A549 (cell line): ENCODE measurements around the gene TNFSF15. TPM values are rescaled to one million over a fixed set of nuclear protein-coding genes. Genes with fewer than 3 reads are reported as not detected.
"Not testable (repeated sequence)": the region's sequence is repeated elsewhere in the genome, so short reads cannot be mapped to it uniquely, and the experiment has no call there.

Experiments used
- ATAC-seq, 2 experiments: fragments of 200-7000 bp in 1 of 2; fragments of >200 bp in 1 of 2; cut with Nextera tagmentation in 1 of 2; cut with Tn5 transposase in 1 of 2; 3 replicates each; pipeline versions ENCODE4 v1.8.0 to v1.9.1; 2018 to 2020; ENCODE audit warnings: mild to moderate bottlenecking in 1 of 2, moderate library complexity in 1 of 2
- CTCF ChIA-PET: fragments of 300-600 bp; sonication (Branson Sonifier 250); formaldehyde crosslinking; extraction: SDS; loops from one replicate; lab custom pipeline; 2021; ENCODE audit warnings: antibody characterized with exemption, inconsistent platforms; lab: Yijun Ruan, JAX
- POLR2A ChIA-PET: fragments of 350-600 bp; formaldehyde crosslinking; extraction: SDS; loops from one replicate; lab custom pipeline; 2021; ENCODE audit warnings: antibody characterized with exemption, inconsistent platforms; lab: Yijun Ruan, JAX
- DNase-seq, 2 experiments: peaks; one replicate each; pipeline versions ENCODE4 v3.0.0 to v3.0.0-alpha.2; 2011 to 2016; ENCODE audit warnings: low read depth in 1 of 2, low spot score in 1 of 2
- FAIRE-seq: peaks from 2 replicates; lab custom pipeline; 2011; peaks lifted over from hg19 to GRCh38; lab: Jason Lieb, UNC
- H3K27ac ChIP-seq, 2 experiments: fragments of >200 bp; sonication (Bioruptor Twin); formaldehyde crosslinking; 3 replicates each; pipeline ENCODE4 v1.5.1; 2016 to 2017
- H3K4me1 ChIP-seq: fragments of >200 bp; sonication (Bioruptor Twin); formaldehyde crosslinking; 3 replicates; pipeline ENCODE4 v1.6.1; 2016
- H3K4me2 ChIP-seq: fragments of >200 bp; sonication (Bioruptor Twin); formaldehyde crosslinking; 3 replicates; pipeline ENCODE4 v1.6.1; 2016
- H3K4me3 ChIP-seq: fragments of >200 bp; sonication (Bioruptor Twin); formaldehyde crosslinking; 3 replicates; pipeline ENCODE4 v1.5.1; 2016
- H3K9me3 ChIP-seq: fragments of >200 bp; sonication (Bioruptor Twin); formaldehyde crosslinking; 3 replicates; pipeline ENCODE4 v1.6.1; 2016
- CEBPB ChIP-seq, 2 experiments: fragments of >200 bp in 1 of 2; sonication (Bioruptor Twin) in 1 of 2; formaldehyde crosslinking in 1 of 2; IDR thresholded peaks; 2 replicates each; pipeline ENCODE4 v1.6.1; 2012 to 2016
- EP300 ChIP-seq, 2 experiments: fragments of >200 bp; sonication (Bioruptor Twin); formaldehyde crosslinking; IDR thresholded peaks; 2 replicates in 1 of 2; 3 replicates in 1 of 2; pipeline ENCODE4 v1.6.1; 2016 to 2017
- FOSL2 ChIP-seq, 2 experiments: fragments of 450-650 bp in 1 of 2; fragments of >200 bp in 1 of 2; sonication (Bioruptor Twin) in 1 of 2; formaldehyde crosslinking; IDR thresholded peaks; 2 replicates each; pipeline versions ENCODE4 v1.5.0 to v1.6.1; 2016 to 2020; ENCODE audit warnings: mild to moderate bottlenecking in 1 of 2, moderate library complexity in 1 of 2
- GATA3 ChIP-seq: IDR thresholded peaks from 2 replicates; pipeline ENCODE4 v1.6.1; 2012; ENCODE audit warnings: borderline replicate concordance
- HDAC2 ChIP-seq: fragments of 200-600 bp; sonication (generic); IDR thresholded peaks from 2 replicates; pipeline ENCODE4 v1.6.1; 2016
- HOXB5 ChIP-seq: fragments of 250-450 bp; sonication (Bioruptor Pico); IDR thresholded peaks from 2 replicates; pipeline ENCODE4 v1.5.0; 2020; ENCODE audit warnings: mild to moderate bottlenecking, moderate library complexity
- JUN ChIP-seq, 2 experiments: fragments of >200 bp; sonication (Bioruptor Twin); formaldehyde crosslinking; IDR thresholded peaks; 2 replicates in 1 of 2; 3 replicates in 1 of 2; pipeline ENCODE4 v1.6.1; 2016 to 2017
- JUNB ChIP-seq: fragments of >200 bp; sonication (Bioruptor Twin); formaldehyde crosslinking; IDR thresholded peaks from 2 replicates; pipeline ENCODE4 v1.6.1; 2016
- KDM5A ChIP-seq: fragments of 200-600 bp; sonication (generic); IDR thresholded peaks from 2 replicates; pipeline ENCODE4 v1.6.1; 2016; ENCODE audit warnings: antibody characterized with exemption, mild to moderate bottlenecking
- MYC ChIP-seq: IDR thresholded peaks from 2 replicates; pipeline ENCODE4 v1.6.1; 2012; ENCODE audit warnings: mild to moderate bottlenecking, inconsistent platforms, low read length, improper control_type of control experiment, borderline replicate concordance
- RAD21 ChIP-seq, 2 experiments: fragments of >200 bp in 1 of 2; sonication (Bioruptor Twin) in 1 of 2; formaldehyde crosslinking in 1 of 2; IDR thresholded peaks in 1 of 2; conservative IDR thresholded peaks in 1 of 2; 2 replicates in 1 of 2; 3 replicates in 1 of 2; pipeline ENCODE4 v1.6.1; 2012 to 2018; ENCODE audit warnings: inconsistent platforms in 1 of 2
- RFX5 ChIP-seq: fragments of 450-650 bp; IDR thresholded peaks from 2 replicates; pipeline ENCODE4 v1.7.1; 2014; ENCODE audit warnings: antibody characterized with exemption, mild to moderate bottlenecking, moderate library complexity
- SMC3 ChIP-seq: fragments of >200 bp; sonication (Bioruptor Twin); formaldehyde crosslinking; IDR thresholded peaks from 3 replicates; pipeline ENCODE4 v1.6.1; 2018; ENCODE audit warnings: inconsistent platforms
- ZFP36 ChIP-seq: fragments of 450-650 bp; IDR thresholded peaks from 2 replicates; pipeline ENCODE4 v1.6.1; 2014; ENCODE audit warnings: borderline replicate concordance; ENCODE audit not compliant: partially characterized antibody
- WGBS: methylation state at CpG from one replicate; pipeline ENCODE4 v1.1.6; 2017; ENCODE audit errors: missing lambda C conversion rate; 5-methylcytosine and 5-hydroxymethylcytosine counted together
- polyA plus RNA-seq, 4 experiments: library from polyadenylated mRNA; depleted of rRNA in 3 of 4; stranded (reverse); fragments of >200 nt; fragmentation: RNase III in 1 of 4; extraction: RNeasy Plus Mini Kit Qiagen cat#74134 plus additional on column Dnase treatment in 1 of 4; gene quantifications; 2 replicates in 3 of 4; 3 replicates in 1 of 4; pipeline ENCODE4 v1.2.3, GENCODE V29; 2011 to 2017
- TF ChIP-seq, protein P1 (sequence below): fragments of 150-350 bp; IDR thresholded peaks from 2 replicates; pipeline ENCODE4 v1.6.1; 2014; ENCODE audit warnings: low read depth, mild to moderate bottlenecking, low read length
- TF ChIP-seq, protein P2 (sequence below): fragments of >200 bp; sonication (Bioruptor Twin); formaldehyde crosslinking; IDR thresholded peaks from 3 replicates; pipeline ENCODE4 v1.6.1; 2016
- TF ChIP-seq, protein P3 (sequence below): fragments of >200 bp; sonication (Bioruptor Twin); formaldehyde crosslinking; IDR thresholded peaks from 2 replicates; pipeline ENCODE4 v1.6.1; 2016
- TF ChIP-seq, protein P4 (sequence below): fragments of >200 bp; sonication (Bioruptor Twin); formaldehyde crosslinking; IDR thresholded peaks from 3 replicates; pipeline ENCODE4 v1.5.1; 2016
- TF ChIP-seq, protein P5 (sequence below): IDR thresholded peaks from 2 replicates; pipeline ENCODE4 v1.6.1; 2012

Gene TNFSF15
- polyA plus RNA-seq, 2 of the 4 experiments (the other 2 are of a cell fraction), result 2.8 to 5.6 TPM

DNA sequence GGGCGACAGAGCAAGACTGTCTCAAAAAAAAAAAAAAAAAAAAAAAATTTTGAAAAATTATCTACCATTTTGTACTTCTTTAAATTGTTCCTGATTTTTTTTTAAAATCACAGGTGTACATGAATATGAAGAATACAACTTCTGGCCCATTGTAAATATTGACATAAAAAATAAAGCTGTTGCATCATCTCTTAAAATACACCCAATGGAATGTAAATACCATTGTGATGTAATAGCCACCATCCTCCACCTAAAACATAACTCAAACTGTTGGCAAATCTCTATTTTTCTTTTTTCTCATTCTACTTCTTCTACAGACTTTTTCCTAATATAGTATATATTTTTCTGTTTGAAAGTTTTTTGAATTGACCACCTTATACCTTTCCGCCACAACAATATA lies 62.9 kb downstream of the TNFSF15 start:
- Histone ChIP-seq H3K4me1 (peaks cover 23% of the 10 kb centered on the region), H3K4me2 (peak overlapping the region; percentile 25), H3K4me3 (no peak overlapping the region), H3K9me3 (no peaks in the 10 kb centered on the region), H3K27ac (peak overlapping the region in 1 of 2 experiments; percentile 59; a peak in 3 of 6 replicates)
- no peak for FAIRE-seq
- POLR2A ChIA-PET, result interaction anchor here (0.7 kb wide), 1 partner anchor 155 kb away, joined by 3 read pairs; the partner anchor contains the start of gene ATP6V1G1
- CTCF ChIA-PET, result interaction anchor here (0.7 to 10.2 kb wide), 4 partner anchors 50 to 781 kb away, joined by 3 to 243 read pairs (median 4); no protein-coding TSS in a partner anchor
- TF ChIP-seq SMC3 (0 out of 3 replicates have a peak, but pooled peaks have one; percentile 34), FOSL2 (IDR thresholded peaks at IDR 0.05) (no peak; the same call in 1 of the 2 replicates), FOSL2 (CRISPR knock-in tag; IDR thresholded peaks at IDR 0.05) (peak; percentile 48; the same call in 1 of the 2 replicates), RAD21 (conservative IDR thresholded peaks at IDR 0.05 in 1 of 2, IDR thresholded peaks at IDR 0.05 in 1 of 2) (peak in 1 of 2 experiments; percentile 30; a peak in 1 of 5 replicates), GATA3 (peak; percentile 65), ZFP36 (no peak), CEBPB (IDR thresholded peaks at IDR 0.05) (peak; percentile 88 to 93), HOXB5 (CRISPR knock-in tag) (no peak), JUN (IDR thresholded peaks at IDR 0.05) (peak in 1 of 2 experiments; percentile 63; a peak in 1 of 5 replicates), EP300 (IDR thresholded peaks at IDR 0.05) (peak in 1 of 2 experiments; percentile 54; a peak in 1 of 5 replicates)
- TF ChIP-seq, protein P1, sequence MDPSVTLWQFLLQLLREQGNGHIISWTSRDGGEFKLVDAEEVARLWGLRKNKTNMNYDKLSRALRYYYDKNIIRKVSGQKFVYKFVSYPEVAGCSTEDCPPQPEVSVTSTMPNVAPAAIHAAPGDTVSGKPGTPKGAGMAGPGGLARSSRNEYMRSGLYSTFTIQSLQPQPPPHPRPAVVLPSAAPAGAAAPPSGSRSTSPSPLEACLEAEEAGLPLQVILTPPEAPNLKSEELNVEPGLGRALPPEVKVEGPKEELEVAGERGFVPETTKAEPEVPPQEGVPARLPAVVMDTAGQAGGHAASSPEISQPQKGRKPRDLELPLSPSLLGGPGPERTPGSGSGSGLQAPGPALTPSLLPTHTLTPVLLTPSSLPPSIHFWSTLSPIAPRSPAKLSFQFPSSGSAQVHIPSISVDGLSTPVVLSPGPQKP, result no peak
- TF ChIP-seq, protein P2, sequence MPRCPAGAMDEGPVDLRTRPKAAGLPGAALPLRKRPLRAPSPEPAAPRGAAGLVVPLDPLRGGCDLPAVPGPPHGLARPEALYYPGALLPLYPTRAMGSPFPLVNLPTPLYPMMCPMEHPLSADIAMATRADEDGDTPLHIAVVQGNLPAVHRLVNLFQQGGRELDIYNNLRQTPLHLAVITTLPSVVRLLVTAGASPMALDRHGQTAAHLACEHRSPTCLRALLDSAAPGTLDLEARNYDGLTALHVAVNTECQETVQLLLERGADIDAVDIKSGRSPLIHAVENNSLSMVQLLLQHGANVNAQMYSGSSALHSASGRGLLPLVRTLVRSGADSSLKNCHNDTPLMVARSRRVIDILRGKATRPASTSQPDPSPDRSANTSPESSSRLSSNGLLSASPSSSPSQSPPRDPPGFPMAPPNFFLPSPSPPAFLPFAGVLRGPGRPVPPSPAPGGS, result peak; percentile 76; the same call in 1 of the 3 replicates
- TF ChIP-seq, protein P3, sequence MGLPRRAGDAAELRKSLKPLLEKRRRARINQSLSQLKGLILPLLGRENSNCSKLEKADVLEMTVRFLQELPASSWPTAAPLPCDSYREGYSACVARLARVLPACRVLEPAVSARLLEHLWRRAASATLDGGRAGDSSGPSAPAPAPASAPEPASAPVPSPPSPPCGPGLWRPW, result peak; percentile 80; the same call in 1 of the 2 replicates
- WGBS, result 76% methylated on average over 2 of the region's 2 CpGs
- peak in 1 of 2 experiments; percentile 47 for DNase-seq
- ATAC-seq, result no peak

DNA sequence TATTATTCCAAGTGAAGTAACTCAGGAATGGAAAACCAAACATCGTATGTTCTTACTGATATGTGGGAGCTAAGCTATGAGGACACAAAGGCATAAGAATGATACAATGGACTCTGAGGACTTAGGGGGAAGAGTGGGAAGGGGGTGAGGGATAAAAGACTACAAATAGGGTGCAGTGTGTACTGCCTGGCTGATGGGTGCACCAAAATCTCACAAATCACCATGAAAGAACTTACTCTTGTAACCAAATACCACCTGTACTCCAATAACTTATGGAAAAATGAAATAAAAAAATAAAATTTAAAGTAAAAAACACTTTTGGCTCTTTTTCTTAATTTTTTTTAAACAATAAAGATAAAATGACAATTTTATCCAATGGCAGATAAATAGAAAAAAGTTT lies 64.3 kb downstream of the TNFSF15 start:
- H3K4me2 ChIP-seq, POLR2A ChIA-PET, ATAC-seq, FAIRE-seq, H3K4me3 ChIP-seq, H3K9me3 ChIP-seq, H3K27ac ChIP-seq: not testable (repeated sequence)
- WGBS, result 97% methylated on average over 1 of the region's 1 CpG
- DNase-seq, result peak in 1 of 2 experiments; percentile 27
- CTCF ChIA-PET, result interaction anchor here (0.6 to 10.2 kb wide), 4 partner anchors 61 to 273 kb away, joined by 3 to 243 read pairs (median 8); no protein-coding TSS in a partner anchor
- peaks cover 19% of the 10 kb centered on the region for H3K4me1 ChIP-seq
- peak; percentile 34 to 40; a peak in 4 of 5 replicates for TF ChIP-seq RAD21 (conservative IDR thresholded peaks at IDR 0.05 in 1 of 2, IDR thresholded peaks at IDR 0.05 in 1 of 2)
- TF ChIP-seq, protein P4, sequence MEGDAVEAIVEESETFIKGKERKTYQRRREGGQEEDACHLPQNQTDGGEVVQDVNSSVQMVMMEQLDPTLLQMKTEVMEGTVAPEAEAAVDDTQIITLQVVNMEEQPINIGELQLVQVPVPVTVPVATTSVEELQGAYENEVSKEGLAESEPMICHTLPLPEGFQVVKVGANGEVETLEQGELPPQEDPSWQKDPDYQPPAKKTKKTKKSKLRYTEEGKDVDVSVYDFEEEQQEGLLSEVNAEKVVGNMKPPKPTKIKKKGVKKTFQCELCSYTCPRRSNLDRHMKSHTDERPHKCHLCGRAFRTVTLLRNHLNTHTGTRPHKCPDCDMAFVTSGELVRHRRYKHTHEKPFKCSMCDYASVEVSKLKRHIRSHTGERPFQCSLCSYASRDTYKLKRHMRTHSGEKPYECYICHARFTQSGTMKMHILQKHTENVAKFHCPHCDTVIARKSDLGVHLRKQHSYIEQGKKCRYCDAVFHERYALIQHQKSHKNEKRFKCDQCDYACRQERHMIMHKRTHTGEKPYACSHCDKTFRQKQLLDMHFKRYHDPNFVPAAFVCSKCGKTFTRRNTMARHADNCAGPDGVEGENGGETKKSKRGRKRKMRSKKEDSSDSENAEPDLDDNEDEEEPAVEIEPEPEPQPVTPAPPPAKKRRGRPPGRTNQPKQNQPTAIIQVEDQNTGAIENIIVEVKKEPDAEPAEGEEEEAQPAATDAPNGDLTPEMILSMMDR, result 0 out of 3 replicates have a peak, but pooled peaks have one; percentile 11
- TF ChIP-seq, all 56 proteins: peak for 2; not testable (repeated sequence) for 54

DNA sequence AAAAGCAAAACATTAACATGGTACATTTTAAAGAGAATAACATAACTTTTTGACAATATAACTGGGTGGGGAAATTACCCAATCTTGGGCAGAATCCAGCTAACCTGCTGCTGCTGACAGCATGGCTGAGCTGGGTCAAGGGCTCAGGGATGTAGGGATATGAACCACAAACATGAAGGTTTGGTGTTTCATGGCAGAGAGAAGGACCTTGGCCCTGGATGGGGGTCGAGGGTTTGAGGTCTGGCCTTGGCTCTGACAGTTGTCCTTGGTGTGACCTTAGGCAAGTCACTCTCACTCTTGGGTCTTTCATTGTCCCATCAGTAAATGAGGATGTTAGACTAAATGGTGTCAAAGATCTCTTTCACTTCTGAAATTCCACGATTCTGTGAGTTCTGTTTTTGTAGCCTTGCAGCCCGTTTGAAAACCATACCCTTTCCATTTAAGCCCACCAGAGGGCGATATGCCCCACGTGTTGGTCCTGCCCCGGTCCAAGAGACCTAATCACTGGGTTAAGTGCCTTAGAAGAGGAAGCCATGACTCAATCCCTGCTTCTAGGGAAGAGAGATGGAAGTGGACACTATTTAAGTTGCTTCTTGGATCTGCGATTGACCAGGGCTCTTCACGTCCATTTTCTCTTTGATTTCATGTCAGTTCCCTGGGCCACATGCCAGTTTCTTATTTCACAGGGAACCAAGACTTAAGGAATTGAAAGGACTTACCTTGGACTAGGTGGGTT lies 67.1 kb downstream of the TNFSF15 start:
- H3K9me3 ChIP-seq, result no peaks in the 10 kb centered on the region
- ATAC-seq (peak; percentile 89 to 97), DNase-seq (peak; percentile 71 to 84), FAIRE-seq (no peak)
- peak overlapping the region; percentile 4; the same call in 1 of the 3 replicates for H3K4me2 ChIP-seq
- H3K4me1 ChIP-seq, result peaks cover 26% of the 10 kb centered on the region
- no peak overlapping the region for H3K4me3 ChIP-seq
- ChIA-PET CTCF (interaction anchor here (0.6 to 10.2 kb wide), 37 partner anchors 12 to 333 kb away, joined by 3 to 243 read pairs (median 4); partner anchors contain the start of genes TEX48 and TEX53), POLR2A (no interaction called here)
- H3K27ac ChIP-seq, result peak overlapping the region; percentile 24 to 68; a peak in 5 of 6 replicates
- 26% methylated on average over 8 of the region's 8 CpGs for WGBS
- TF ChIP-seq HDAC2, result no peak
- TF ChIP-seq JUNB, result no peak
- peak; percentile 99 for TF ChIP-seq SMC3
- no peak for TF ChIP-seq RFX5
- TF ChIP-seq, protein P5, sequence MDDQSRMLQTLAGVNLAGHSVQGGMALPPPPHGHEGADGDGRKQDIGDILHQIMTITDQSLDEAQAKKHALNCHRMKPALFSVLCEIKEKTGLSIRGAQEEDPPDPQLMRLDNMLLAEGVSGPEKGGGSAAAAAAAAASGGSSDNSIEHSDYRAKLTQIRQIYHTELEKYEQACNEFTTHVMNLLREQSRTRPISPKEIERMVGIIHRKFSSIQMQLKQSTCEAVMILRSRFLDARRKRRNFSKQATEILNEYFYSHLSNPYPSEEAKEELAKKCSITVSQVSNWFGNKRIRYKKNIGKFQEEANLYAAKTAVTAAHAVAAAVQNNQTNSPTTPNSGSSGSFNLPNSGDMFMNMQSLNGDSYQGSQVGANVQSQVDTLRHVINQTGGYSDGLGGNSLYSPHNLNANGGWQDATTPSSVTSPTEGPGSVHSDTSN, result no peak
- no peak for TF ChIP-seq MYC
- TF ChIP-seq KDM5A, result no peak
- TF ChIP-seq, protein P4, result peak; percentile 89
- TF ChIP-seq, protein P2, result no peak
